ENCODE measurements around the gene SHOC2.

SHOC2 gene

GRCh38 chr10:110978204-110978603, 58.8 kb downstream of the SHOC2 start:
- in situ Hi-C loops (cut with HindIII; ENCODE audit: low sequenced_read_pairs), result no loop called here

- in situ Hi-C loops (cut with HindIII; ENCODE audit: low sequenced_read_pairs), result no loop called here
Measured at GRCh38 chr10:110979611-110980010, 60.2 kb downstream of the SHOC2 start.

- in situ Hi-C loops (cut with HindIII; ENCODE audit: low sequenced_read_pairs), result no loop called here
Measured at GRCh38 chr10:110980807-110981206, 61.4 kb downstream of the SHOC2 start.

GRCh38 chr10:110983466-110983865, 64.1 kb downstream of the SHOC2 start:
- in situ Hi-C loops (cut with HindIII; ENCODE audit: low sequenced_read_pairs), result no loop called here

DNA sequence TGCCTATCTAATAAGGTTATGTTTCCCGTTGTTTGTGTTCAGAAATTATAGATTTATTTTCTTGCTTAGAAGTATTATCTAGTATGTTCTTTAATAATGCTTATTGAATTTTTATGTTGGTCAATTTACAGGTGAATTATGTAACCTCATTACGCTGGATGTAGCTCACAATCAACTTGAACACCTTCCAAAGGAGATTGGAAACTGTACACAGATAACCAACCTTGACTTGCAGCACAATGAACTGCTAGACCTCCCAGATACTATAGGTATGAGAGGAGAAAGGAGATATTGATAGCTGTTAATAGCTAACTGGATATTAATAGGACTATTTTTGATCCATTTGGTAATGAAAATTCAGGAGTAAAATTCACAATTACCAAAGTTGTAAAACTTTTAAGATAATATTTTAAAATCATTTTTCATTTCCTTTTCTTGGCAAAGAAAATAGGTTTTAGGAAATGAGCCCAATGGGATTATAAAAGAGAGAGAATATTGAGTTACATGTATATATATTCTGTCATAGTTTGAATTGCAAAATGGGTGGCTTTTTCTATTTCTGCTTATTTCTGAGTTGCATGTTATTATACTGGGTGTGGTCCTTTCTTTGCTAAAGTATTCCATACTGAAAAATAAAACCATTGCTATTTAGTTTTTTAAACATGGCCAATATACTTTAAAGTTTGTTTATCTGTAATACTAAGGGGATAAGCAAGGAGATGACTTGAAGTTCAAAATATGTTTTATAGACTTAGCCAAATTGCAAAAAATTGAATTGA, 66.3 kb downstream of the SHOC2 start:
- in situ Hi-C loops (cut with HindIII; ENCODE audit: low sequenced_read_pairs), result no loop called here

GRCh38 chr10:110989016-110989415, 69.6 kb downstream of the SHOC2 start:
- in situ Hi-C loops (cut with HindIII; ENCODE audit: low sequenced_read_pairs), result no loop called here

DNA sequence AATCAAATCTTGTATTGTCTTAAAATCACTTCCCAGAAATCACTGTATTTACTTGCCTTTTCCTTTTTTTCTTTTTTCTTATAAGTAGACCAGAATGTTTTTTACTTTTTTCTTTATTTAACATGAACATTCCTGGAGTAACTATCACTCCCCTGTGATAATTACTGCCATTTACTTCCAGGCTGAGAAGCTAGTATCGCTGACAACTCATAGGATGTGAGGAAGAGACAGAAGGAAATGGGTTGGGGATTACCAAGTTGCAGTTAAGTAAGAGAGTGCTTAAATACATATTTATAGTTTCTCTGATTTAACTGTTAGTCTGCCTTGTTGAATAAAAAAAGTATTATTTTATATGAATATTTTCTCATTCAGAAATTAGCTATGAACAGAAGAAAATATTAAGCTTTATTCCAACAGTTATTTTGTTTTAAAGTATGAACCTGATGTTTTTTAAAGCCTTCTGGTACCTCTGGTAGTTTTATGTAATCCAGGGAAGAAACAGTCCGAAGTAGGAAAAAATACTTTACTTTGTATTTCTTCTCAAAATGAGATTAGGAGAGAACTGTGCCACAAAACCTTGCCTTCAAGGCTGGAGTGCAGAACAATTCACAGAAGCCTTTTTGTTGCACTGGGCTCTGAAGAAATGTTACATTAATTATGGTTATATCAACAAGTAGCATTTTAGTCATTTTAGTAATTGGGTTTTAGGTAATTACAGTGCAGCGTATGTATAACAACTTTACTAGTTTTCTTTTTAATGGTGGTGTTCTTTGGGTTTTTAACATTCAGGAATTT, 72.8 kb downstream of the SHOC2 start:
- in situ Hi-C loops (cut with HindIII; ENCODE audit: low sequenced_read_pairs), result no loop called here

DNA sequence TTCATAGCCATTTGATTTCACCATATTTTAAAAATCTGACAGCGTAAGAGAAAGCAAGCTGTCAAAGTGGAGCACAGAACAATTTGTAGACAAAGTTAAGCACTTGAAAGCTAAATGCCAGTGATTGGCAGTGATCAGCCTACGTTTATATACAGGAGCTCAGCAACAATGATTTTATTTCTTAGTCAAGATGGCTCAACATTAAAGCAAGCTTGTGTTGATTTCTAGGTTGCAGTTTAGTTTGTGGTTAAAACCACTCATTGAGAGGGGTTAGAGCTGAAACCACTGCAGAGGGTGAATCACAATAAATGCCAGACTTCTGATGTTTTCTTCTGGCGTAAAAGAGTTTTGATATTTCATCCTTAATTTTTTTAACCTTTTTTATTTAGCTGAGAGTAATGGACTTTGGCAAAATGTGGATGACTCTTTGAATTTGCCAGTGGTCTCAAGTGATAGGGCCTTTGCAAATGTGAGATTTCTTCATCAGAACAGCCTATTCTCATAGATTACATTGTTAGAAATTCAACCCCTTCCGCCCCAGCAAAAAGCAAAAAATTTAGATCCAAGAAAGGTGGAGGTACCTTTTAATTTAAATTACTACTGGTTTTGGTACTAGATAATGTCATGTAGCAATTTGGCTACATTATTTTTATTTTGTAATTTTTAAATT, 73.8 kb downstream of the SHOC2 start:
- in situ Hi-C loops (cut with HindIII; ENCODE audit: low sequenced_read_pairs), result no loop called here

DNA sequence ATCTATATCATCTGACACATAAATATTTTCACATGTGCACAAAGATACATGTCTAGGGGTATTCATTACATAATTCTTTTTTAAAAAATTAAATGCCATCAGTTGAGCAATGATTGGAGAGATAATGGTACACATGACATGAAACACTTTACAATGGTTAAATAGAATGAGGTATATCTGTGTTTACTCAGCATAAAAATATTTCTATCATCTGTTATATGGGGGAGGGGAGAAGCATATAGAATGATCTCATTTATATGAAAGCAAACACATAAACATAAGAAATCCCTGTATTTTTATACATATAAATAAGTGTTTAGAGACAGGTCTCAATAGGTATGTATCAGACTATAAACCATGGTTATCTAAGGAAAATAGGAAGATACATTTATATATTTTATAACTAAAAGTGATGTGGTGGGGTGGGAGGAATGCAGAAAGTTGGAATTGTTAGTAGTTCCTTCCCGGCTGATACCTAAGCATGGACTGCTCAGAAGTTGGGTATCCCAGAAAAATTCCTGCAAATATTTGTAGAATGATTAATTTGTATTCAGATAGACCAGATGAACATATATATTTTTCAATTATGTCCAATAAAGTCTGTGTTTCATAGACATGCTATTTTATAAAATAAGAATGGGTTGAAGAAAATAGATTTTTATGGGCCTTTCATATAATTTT, 75.1 kb downstream of the SHOC2 start:
- in situ Hi-C loops (cut with HindIII; ENCODE audit: low sequenced_read_pairs), result no loop called here

DNA sequence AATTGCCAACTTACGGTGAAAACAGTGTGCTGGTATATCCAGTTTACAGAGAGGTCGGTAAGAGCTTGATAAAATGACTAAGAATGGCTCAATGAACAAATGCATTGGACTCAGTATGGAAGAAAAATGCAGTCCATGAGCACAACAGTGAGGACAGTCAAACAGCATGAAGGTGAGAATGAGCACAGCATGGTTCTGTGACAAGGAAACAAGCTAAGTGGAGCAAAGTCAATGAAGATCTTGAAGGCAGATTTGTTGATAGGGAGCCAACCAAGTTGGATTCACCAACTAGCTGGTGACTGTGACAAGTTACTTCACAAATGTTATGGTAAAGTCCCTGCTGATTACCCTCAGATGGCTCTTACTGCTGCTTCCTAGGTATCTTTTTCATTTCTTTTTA, 75.9 kb downstream of the SHOC2 start:
- in situ Hi-C loops (cut with HindIII; ENCODE audit: low sequenced_read_pairs), result no loop called here

DNA sequence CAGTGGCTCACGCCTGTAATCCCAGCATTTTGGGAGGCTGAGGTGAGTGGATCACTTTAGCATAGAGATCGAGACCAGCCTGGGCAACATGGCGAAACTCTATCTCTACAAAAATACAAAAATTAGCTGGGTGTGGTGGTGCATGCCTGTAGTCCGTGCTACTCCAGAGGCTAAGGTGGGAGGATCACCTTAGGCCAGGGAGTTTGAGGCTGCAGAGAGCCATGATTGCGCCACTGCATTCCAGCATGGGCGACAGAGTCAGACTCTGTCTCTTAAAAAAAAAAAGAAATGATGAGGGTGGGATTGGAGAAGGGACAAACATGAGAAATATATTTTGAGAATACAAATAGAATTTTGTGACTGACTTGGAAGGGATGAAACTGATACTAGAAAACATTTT, 76.9 kb downstream of the SHOC2 start:
- in situ Hi-C loops (cut with HindIII; ENCODE audit: low sequenced_read_pairs), result no loop called here

DNA sequence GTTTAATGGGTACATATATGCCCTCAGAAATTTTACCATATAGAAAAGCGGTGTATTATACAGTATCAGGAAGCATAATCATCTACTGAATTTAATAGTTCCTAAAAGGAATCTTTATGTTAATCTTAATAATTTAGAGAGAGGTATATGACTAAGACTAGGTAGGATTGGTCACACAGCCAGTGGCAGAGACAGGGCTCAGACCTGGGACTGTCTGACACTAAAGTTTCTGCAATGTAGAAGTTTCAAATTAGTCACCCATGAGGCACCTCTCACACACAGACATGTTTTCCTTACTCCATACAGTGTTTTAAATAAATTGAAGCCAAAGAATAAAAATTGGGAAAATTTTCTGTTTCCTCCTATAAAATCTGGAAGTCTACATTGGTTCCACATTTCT, 84.6 kb downstream of the SHOC2 start:
- in situ Hi-C loops (cut with HindIII; ENCODE audit: low sequenced_read_pairs), result no loop called here

DNA sequence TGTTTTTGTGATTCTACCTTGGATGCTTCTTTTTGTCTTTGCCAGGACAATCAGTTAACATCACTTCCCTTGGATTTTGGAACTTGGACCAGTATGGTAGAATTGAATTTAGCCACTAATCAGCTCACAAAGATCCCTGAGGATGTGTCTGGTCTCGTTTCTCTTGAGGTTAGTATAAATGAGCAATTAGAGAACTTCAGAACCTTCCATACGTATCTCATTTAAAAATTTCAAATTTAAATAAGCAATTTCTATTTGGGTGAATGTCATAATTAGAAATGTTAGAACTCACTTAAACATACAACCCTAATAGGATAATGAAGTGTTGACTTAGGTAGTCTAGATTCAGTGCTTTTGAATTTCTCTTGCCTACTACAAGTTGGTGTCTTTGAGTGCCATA, 88.1 kb downstream of the SHOC2 start:
- in situ Hi-C loops (cut with HindIII; ENCODE audit: low sequenced_read_pairs), result no loop called here

DNA sequence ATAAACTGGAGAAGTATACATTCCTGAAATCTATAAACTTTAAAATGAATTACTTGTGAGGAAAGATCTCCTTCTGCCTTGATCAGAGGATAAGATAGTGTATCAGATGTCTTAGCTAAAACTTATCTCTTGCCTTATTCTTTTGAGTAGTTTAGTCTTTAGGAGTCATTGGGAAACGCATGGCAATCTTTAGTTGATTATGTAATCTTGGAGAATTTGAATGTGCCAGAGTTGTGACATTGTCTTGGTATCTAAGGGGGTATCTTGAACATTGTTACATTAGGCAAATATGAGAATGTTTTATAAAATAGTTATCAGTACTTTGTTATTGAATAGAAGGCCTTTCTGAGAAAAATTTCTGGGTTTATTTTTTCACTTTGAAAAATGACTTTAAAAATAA, 95.8 kb downstream of the SHOC2 start:
- in situ Hi-C loops (cut with HindIII; ENCODE audit: low sequenced_read_pairs), result no loop called here

DNA sequence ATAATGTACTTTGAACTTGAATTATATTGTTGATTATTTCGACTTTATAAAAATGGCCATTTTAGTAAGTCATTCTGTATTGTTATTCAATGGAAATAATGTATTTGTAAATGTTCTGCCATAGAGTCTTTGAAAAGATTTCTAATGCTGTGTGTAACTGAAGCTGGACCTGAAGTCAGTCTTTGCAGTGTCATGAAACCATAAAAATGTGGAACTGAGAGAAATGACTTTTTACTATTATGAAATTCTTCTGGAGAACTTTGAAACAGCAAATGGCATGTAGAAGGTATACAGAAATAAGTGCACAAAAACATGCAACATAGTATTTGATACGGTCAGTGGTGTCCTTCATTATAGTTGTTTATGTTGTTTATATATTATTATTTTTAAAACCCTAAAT, 97.7 kb downstream of the SHOC2 start:
- in situ Hi-C loops (cut with HindIII; ENCODE audit: low sequenced_read_pairs), result no loop called here

GRCh38 chr10:111018021-111018420, 98.6 kb downstream of the SHOC2 start:
- in situ Hi-C loops (cut with HindIII; ENCODE audit: low sequenced_read_pairs), result no loop called here

DNA sequence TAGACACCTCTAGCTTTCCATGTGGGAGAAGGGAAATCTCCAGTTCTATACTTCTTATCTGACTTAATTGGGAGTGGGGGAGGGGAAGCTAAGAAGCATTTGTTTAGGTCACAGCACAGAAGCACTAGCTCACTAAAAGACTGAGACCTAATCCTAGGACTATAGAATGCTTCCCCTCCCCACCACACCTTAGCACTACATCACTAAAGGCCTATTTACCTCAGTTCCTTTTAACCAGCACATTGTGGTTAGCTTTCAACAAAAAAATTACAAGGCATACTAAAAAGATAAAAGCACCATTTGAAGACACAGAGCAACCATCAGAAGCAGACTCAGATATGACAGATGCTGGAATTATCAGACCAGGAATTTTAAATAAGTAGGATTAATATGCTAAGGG, 103.7 kb downstream of the SHOC2 start:
- in situ Hi-C loops (cut with HindIII; ENCODE audit: low sequenced_read_pairs), result no loop called here

- in situ Hi-C loops (cut with HindIII; ENCODE audit: low sequenced_read_pairs), result no loop called here
Measured at GRCh38 chr10:111030042-111030750, 110.8 kb downstream of the SHOC2 start.

GRCh38 chr10:111034598-111035310, 115.3 kb downstream of the SHOC2 start:
- in situ Hi-C loops (cut with HindIII; ENCODE audit: low sequenced_read_pairs), result no loop called here

DNA sequence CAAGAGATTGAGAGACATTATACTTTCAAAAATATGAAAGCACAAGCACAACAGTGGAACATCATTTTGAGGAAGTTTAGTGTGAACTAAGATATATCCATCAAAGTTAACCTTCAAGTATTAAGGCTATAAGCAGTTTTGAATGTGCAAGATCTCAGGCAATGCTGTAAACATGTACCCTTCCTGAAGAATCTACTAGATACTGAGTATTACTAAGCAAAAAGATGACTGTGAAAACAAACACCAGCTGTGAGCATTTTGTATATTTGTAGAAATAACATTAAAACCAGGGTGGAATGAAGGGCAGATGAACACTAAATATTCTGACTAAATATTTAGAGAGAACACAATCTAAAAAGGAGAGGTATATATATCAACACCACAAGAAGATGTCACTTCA, 116.1 kb downstream of the SHOC2 start:
- in situ Hi-C loops (cut with HindIII; ENCODE audit: low sequenced_read_pairs), result no loop called here

All from endothelial cell of hepatic sinusoid (primary cell).